GM19438 (cell line): Measurements from ENCODE around the gene SAMD8.

ENCODE experiments used
- ATAC-seq: cut with Tn5 transposase; IDR thresholded peaks from one replicate; pipeline ENCODE4 v1.9.1; 2021; ENCODE audit warnings: low read depth; ENCODE audit not compliant: unreplicated experiment

Gene SAMD8

DNA sequence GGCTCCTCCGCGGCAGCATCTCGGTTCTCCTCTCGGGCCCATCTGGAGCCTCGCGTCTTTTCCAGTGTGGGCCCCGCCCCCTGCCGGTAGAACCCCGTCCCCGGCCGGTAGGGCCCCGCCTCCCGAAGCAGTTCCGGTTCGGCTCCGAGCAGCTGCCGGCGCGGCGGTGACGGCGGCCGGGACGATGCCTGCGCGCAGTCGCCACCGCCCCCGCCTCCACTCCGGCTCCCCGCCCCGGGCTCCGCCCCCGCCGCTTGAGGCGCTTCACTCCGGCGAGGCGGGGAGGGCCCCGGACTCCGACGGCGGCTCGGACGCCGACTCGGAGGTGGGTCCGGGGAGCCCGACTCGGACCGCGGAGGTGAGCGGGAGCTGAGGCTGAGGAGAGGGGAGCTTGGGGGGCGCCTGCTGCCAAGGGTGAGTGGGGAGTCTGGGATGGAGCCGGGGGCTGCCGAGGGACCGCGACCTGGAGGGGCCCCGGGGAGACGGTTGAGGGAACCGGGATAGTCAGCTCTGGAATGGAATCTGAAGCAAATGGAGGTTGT, at the start of gene SAMD8:
Gene SAMD8 (plus strand): TSS at position 292 of the 542 bp plus-strand sequence. CDS start 38,873 bp downstream, outside the sequence.
- peak; percentile 63 for ATAC-seq

DNA sequence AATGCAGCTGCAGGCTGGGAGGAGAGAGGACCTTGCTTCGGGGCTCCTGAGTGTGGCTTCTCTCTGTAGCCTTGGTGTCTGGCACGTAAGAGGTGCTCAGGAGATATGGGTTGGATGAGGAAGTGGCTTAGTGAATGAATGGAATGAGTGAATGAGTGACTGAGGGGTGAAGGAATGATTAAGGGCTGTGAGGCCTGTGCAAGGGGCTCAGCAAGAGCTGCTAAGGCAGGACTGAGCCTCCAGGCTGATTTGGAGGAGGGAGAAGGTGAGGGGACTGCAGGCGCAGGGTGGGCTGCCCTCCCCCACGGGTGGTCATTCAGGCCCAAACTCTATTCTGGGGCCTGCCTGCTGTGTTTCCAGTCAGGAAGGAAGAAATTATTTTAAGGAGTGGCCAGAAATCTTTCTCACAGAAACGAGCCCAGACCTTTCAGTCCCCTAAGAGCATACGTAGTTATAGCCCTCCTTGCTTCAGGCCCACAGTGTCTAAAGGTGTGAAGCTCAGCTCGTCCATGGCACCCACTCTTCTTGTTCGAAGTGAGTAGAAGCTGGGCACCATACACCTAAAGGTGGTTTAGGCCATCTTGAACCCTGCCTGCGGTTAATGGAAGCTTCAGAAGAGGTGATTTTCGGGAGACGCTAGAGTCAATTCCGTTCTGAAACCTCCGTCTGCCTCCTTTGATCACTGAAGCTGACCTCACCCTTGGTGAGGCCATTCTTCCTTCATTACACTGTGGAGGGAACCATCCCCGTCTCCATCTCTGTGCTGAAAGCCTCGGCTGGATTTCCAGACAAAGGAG, 49.5 kb upstream of the SAMD8 start:
- no peak for ATAC-seq

DNA sequence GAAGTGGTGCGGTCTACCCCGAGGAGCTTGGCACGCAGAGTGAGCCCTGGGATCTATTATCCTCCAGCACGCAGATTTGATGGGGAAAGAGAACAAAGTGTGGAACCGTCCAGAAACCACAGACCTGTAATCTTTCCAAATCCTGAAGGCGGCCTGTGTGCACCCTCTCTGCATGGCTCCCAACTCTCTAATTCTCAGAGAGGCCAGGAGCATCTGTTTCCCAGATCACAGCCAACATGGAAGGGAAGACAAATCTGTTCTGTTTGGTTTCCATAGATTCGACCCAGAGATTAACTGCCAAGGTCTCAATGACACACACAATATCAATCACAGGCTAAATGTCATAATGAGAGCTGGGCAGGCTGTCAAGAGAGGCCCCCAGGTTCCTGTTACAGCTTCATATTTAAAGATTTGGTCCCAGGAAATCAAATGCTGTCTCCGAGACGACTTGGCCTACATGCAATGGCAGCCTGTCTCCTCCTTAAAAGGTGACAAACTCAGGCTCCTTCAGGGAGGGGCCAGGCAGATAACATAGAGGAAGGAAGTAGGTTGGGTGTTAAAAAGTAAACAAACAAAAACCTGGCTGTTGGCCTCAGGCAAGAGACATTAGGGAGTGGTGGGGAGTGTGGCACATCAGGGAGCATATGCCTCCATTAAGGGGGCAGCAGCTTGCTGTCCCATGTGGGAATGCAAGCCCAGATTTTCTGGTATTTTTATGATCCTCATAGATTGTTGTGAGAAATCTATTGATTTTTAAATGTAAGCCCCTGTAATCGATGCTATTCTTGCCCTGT, 48.8 kb upstream of the SAMD8 start:
- no peak for ATAC-seq

DNA sequence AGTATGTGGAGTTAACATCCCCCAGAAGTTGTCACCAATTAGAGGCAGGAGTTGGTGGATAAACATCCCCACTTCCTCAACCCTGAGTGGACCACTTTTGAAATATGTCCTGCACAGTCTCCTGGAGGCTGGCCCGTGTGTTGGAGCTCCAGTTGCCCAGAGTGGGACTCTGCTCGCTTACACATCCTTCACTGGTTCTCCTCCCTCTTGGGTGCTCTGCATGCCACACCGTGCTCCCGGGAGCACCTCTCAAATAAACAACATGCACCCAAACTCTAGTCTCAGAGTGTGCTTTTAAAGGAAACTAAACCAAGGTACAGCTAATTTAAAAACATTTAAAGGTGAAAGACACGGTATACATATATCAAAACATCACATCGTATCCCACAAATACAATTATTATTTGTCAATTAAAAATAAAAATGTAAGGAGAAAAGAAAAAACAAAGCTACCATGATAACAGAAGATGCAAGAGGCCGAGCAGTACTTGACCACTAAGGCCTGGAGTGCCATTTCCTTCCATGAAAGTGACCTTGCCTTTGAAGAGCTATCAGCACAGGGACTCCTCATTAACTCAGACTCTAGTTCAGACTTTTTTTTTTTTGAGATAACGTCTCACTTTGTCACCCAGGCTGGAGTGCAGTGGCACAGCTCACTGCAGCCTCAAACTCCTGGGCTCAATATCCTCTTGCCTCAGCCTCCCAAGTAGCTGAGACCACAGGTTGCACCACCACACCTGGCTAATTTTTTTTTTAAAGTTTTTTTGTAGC, 47.8 kb upstream of the SAMD8 start:
- no peak for ATAC-seq

DNA sequence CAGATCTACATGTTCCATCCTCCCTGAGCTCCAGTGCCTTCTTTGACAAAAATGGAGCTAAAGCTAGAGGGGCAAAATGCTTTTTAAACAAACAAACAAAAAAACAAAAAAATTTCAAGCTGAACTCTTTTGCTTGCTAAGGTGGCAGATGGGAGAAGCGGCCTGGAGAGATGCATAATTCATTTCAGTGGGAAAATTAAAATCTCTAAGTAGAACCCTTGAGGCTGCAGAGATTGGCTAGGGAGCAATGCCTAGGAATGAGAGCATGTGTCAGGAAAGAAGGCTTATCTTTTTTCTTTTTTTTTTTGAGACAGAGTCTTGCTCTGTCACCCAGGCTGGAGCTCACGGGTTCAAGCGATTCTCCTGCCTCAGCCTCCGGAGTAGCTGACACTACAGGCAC, 46.4 kb upstream of the SAMD8 start:
- no peak for ATAC-seq

DNA sequence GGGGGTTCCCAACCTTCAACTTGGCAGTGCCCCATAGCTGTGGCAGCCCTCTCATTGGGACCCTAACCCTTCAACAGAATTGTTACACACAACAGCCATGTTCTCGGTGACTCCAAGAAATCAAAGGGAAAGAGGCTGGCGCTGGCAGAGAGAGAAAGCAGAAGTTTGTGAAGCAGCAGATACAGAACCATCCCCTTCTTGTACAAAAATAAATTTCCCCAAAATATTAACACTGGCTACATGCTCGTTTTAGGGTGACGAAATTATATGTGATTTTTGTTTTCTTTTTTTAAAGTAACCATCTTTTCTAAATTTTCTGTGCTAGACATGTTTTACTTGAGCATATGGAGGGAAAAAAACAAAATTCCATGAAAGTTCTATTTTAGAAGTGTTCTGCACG, 45.2 kb upstream of the SAMD8 start:
- no peak for ATAC-seq

DNA sequence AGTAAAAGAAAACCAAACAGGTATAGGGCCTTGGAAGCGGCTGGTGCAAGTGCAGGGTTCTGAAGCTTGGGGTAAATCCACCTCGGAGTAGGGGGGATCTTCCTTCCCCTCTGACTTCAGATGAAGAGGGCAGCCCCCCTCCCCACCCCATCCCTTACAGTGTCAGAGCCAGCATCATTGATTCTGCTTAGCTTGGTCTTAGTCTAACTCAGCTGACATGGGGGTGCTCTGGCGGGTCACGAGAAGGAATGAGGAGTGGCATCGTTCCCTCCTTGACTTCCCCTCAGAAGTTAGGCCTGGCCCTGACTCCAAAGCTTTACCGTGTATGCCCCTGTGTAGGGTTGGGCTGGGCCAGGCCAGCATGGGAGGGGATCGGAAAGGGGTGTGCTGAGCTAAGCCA, 44.2 kb upstream of the SAMD8 start:
- no peak for ATAC-seq

DNA sequence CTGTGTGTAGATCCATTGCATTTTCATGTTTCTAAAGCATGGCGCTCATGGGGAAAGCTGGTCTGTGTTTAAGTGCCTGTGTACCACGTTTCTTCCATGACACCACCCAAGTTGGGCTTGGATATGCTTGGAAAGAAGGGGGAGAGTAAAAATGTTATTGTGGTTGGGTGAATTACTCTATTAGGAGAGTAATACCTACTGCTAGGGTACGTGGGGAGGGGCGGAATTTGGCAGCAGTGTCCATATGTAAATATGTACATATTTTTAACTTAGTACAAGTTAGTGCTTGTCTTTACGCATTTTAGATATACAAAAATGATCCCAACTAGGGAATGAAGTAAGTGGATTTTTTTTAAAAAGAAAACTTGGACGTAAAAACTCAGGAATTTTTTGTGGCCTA, 42.9 kb upstream of the SAMD8 start:
- ATAC-seq, result no peak

DNA sequence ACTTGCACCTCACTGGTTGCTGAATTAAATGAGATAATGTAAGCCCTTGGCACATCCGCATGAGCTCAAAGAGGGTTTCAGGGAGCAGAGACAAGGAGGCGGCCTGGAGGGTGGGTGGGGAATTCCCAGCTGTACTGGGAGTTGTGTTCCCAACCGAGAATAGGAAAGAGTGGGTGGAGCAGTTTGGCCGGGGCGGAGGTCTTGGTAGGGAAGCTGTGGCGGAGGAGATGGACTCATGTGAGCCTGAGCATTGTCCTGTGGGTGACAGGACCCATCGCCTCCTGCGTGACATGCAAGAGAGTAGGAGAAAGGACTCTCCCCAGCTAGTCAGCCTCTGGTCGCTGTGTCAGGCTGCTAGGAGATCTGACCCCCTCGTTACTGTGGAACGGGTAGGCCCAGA, 41.0 kb upstream of the SAMD8 start:
- no peak for ATAC-seq

DNA sequence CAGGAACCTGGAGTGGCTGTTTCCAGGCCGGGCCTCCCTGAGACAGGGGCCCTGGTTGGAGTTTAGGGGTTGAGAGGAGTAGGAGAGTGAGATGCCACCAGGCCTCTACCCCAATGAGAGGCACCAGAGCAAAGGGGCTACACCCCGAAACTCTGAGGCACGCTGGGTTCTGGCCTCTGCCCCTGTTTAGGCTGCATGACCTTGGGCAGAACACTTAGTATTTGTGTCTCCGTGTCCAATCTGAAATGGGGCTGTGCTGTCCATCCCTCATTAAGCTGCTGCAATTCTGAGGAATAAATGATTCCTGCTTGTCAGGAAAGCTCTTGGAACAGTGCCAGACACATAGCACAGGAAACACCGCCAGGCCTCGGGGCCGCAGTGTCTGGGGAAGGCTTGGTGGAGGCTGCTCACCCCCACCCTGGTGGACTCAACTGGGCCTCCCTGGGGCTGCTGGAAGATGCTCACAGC, 40.5 kb upstream of the SAMD8 start:
- no peak for ATAC-seq

DNA sequence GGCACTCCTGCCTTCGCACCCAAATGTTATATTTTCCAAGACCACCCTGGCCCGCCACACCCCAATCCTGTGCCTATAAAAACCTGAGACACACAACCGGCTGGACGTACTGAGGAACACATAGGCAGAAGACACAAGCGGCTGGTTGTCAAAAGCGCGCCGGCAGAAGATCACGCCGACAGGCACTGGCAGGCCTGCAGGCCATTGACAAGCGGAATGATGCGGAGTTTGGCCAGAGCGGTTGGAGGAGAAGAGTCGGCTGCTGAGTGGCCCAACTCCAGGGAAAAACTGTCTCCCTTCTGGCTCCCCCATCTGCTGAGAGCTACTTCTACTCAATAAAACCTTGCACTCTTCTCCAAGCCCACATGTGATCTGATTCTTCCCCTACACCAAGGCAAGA, 39.7 kb upstream of the SAMD8 start:
- ATAC-seq, result no peak

DNA sequence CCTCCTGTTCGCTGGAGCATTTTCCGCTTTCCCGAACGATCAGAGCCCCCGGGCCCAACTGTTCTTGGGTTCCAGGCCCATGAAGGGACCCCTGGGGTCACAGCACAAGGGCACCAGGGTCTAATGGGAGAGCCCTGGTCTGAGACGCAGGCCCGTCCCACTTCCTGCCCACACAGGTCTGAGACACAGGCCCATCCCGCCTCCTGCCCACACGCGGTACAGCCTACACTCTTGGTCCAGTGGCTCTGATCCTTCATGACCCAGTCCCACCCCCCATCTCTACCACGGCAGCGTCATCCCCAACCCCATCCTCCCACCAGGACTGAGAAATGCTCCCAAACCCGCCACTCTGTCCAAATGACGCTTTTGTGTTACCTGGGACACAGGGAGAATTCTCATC, 38.7 kb upstream of the SAMD8 start:
- ATAC-seq, result no peak

DNA sequence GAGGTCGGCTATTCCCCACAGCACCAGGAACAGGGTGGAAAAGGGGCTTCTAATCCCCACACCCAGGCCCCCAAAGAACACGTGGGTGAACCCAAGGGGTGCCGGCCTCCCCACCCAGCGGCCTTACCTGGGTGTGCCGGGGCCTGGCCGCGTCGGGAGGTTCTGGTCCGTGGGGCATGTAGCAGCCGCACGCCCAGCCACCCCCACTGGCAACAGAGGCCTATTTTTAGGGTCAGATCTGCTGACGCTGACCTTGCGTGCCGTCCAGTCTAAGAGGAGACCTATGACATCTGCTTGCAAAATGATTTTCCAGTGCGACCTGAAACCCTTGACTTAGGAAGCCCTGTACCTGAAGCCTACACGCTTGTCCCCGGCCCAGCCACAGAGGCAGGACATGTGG, 38.0 kb upstream of the SAMD8 start:
- ATAC-seq, result no peak

DNA sequence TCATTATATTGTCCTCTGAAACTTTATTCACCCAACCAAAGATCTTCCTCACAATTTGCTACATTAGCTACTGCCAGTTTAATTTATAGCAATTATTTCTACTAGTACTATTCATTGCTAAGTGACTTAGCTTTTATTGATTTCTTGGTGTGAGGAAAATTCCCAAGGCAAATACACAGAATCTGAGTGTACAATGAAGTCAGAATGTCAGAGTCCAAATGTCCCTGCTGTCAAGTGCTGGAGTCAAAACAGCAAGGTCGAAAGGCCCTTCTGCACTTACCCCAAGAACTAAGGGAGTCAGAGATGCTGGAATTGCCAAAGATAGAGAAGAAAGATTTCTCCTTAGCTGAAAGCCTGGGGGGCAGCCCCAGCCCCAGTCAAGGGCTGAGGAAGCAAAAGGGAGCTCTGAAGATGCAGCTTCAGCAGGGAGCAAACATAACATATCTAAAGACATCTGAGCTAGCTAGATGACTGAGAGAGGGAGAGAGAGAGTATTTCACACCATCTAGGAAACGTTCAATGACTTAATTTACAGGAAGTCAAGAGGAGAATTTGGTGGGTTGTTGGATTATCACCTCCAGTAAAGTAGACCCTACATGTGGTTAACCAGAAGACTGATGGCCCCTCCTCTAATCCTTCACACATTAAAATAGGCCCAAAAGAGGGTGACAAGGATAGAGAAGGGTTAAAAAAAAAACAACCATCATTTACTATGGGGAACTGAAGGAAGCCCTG, 36.6 kb upstream of the SAMD8 start:
- no peak for ATAC-seq

DNA sequence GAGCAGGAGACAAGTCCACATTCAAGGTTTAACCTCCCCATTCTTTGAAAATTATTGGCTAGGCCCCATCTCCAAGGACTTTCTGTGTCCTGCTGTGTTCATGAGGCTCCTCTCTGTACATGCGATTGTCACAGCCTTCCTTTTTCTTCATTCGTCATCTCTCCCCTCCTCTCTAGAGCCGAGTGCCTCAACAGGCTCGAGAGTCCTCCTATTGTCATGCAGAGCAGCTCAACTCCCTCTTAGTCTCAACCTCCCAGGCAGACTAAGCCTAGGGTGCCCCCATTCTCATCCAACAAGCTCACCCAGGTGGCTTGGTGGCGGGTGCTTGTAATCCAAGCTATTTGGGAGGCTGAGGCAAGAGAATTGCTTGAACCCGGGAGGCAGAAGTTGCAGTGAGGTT, 35.1 kb upstream of the SAMD8 start:
- ATAC-seq, result no peak

DNA sequence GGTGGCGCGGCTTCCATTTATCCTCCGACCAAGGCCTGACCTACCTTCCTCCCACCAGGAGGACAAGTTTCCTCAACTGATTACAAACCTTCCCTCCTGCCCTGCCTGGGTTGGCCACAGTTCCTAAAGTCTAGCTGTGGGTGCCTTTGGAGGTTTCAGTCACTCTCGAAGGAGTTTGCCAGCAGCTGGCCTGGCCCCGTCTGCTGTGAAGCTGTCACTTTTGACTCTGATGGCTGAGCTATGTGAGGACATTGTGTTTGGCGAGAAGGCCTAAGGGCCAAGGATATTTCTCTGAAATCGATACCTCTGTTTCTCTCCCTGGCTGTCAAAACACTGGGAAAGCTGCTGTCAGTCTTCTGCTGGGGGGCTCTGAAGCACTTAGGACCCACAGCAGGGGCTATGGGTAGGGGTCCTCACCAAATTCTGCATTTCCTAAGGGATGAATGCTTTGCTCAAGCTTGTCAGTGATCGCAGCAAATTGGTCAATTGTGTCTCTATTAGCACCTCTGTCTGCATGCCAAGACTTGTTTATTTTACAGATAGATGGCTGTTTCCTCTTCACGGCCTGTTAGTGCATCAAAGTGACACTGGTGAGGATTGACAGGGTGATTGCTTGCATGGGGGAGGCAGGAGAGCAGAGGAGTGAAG, 31.9 kb upstream of the SAMD8 start:
- ATAC-seq, result no peak

DNA sequence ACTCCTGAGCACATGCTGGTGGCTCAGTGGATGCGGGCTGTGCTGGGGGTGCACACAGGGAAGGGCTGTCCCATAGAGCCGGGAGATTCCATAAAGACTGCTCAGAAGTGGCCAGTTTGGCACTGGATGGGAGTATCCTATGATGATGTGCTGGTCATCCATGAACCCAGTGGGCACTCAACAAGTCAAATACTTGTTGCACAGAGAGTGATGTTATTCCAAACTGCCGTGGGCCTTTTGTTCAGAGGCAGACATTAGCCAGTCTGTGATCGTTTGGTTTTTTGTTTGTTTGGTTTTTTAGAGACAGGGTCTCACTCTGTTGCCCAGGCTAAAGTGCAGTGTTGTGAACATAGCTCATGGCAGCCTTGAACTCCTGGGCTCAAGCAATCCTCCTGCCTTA, 30.9 kb upstream of the SAMD8 start:
- ATAC-seq, result no peak

DNA sequence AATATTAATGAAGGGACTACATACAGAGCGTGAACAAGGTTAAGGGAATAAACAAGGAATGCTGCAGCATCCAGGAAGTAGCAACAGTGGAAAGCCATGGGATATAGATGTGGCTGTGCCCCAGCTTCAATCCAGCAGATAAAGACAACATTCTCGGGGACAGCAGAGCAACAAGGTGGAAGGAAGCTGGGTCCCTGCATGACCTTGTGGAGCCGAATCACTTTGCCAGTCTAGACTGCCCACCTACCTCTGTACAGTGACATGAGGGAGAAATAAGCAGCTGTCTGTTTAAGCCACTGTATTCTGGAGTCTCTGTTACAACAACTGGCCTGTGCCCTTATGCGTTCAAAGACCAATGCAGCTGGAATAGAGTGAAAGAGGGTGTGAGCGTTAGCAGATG, 30.1 kb upstream of the SAMD8 start:
- no peak for ATAC-seq

DNA sequence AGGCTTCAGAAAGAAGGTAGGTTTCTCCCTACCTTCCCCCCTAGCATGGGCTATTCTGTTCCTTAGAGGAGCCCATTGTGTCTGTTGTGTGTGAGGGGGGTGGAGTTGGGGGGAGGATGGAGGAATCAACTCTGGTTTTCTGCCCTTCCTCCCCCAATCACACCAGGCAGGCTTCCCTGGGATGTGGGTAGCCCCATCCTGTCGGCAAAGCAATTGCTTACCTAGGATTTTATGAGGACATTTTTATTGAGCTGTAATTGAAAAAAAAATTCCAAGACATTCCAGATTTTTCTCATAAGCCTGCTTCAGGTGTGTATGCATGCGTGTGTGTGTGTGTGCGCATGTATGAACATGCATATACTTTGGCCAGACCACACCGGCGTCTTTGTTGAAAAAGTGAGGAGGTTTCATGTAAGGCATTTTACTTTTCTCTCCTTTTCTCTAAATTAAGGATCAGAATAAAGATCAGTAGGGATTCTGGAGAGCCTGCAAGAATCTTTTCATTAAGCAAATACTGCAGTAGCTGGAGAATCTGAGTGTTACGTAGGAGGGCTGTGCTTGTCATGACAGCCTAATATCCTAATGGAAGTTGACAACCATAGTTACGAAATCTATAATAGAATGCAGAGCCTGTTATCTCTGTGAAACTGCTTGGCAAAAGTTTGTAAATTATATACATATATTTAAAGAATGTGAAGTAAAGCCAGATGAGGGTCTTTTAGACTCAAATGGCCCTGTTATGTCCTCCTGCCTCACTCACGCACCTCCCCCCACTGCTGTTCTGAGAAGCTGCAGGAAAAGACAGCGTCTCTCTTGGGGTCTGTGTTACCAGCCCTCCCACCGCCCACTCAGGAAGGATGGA, 27.3 kb upstream of the SAMD8 start:
- no peak for ATAC-seq
